AG10803 (cell line): ENCODE data around the gene ATR.
"Not testable (repeated sequence)": the region's sequence is repeated elsewhere in the genome, so short reads cannot be mapped to it uniquely, and the experiment has no call there.

Experiments used
- DNase-seq: peaks from one replicate; pipeline ENCODE4 v3.0.0; 2010; ENCODE audit warnings: low read depth
- H3K4me3 ChIP-seq: 2 replicates; pipeline ENCODE4 v1.5.1; 2011; ENCODE audit warnings: mild to moderate bottlenecking, low read length, control low read depth
- CTCF ChIP-seq: conservative IDR thresholded peaks from 2 replicates; pipeline ENCODE4 v1.5.1; 2011; ENCODE audit warnings: mild to moderate bottlenecking, low read length, control low read depth, inconsistent platforms

Gene ATR

GRCh38 chr3:142447301-142447851, 131.2 kb downstream of the ATR start:
- H3K4me3 ChIP-seq = peak overlapping the region; percentile 99
- DNase-seq = peak; percentile 52
- no peak for TF ChIP-seq CTCF

DNA sequence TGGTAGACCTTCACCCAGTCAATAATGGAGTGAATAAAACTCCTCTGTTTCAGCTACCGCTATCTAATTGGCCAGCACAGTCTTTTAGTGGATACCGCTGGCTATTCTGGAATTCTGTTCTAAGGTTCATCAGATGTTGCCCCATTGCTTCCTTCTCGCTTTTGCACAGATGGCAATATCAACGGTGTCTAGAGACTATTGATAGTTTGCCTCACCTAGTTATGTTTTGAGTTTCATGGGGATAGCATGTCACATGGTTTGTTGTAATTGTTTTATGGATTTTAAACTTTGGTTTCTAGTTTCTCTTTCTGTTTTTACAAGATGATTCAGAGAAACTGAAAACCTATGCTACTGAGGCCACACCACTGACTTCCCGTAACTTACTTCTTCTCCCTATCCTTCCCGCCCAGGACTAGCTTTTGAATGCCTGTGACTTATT, 132.7 kb downstream of the ATR start:
- H3K4me3 ChIP-seq = peak overlapping the region; percentile 28
- peak; percentile 9 for DNase-seq
- no peak for TF ChIP-seq CTCF

GRCh38 chr3:142444343-142444742, 134.2 kb downstream of the ATR start:
- no peak for DNase-seq
- H3K4me3 ChIP-seq = no peak overlapping the region
- TF ChIP-seq CTCF = no peak

DNA sequence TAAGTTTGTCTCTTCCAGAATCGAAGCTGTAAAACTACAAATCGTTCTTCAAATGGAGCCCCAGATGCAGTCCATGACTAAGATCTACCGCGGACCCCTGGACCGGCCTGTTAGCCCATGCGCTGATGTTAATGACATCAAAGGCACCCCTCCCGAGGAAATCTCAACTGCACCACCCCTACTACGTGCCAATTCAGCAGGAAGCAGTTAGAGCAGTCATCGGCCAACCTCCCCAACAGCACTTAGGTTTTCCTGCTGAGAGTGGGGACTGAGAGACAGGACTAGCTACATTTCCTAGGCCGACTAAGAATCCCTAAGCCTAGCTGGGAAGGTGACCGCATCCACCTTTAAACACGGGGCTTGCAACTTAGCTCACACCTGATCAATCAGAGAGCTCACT, 135.5 kb downstream of the ATR start:
- not testable (repeated sequence) for H3K4me3 ChIP-seq, DNase-seq

GRCh38 chr3:142439499-142440220, 138.9 kb downstream of the ATR start:
- not testable (repeated sequence) for H3K4me3 ChIP-seq, DNase-seq

DNA sequence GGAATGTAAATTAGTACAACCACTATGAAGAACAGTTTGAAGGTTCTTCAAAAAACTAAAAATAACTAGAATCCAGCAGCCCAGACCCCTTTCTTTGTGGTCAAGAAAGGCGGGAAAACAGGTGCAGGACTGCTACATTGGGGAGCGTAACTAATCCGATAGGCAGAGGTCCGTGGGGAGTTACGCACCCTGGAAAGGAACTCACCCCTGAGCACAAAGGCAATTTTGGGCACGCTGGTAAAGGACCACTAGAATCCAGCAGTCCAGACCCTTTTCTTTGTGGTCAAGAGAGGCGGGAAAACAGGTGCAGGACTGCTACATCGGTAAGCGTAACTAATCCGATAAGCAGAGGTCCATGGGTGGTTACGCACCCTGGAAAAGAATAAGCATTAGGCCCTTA, 140.4 kb downstream of the ATR start:
- DNase-seq, H3K4me3 ChIP-seq: not testable (repeated sequence)

DNA sequence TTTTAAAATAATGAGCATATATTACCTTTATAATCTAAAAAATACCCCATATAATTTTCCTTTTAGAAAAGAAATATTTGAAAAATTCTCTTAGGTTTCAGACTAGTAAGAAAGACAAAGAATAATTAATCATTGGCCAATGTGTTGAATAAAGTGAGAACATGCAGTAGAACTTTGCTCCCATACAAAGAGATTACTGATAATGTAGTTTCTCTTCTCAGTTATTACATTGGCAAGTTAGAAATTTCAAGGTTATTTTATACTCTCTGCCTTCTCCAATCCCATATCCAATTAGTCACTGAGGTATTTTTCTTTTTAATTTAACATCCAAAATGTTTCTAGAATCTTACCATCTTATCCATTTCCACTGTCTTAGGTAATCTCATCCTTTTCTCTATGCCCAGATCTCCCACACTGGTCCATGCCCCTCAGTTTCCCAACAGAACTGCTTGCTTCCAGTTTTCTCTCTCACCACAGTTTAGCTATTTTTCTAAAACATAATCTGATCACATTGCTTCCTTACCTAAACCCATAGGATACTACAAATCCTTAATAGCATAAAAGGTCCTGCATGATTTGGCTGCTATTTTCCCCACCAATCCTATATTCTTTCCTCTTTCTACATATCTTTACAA, 141.5 kb downstream of the ATR start:
- DNase-seq = no peak
- no peak overlapping the region for H3K4me3 ChIP-seq
- TF ChIP-seq CTCF = no peak

DNA sequence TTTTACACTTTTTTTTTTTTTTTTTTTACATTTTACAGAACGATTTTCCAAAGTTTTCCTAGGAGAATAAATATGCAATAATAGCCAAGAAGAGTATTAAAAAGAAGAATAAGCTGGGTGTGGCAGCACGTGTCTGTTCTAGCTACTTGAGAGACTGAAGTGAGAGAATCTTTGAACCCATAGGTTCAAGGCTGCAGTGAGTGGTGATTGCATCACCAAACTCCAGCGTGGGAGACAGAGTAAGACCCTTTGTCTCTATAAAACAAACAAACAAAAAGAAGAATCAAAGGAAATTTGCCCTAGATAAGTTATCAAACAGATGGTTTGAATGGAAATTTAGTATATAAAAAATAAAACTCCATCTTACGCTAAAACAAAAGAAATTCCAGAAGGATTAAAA, 144.0 kb downstream of the ATR start:
- no peak for TF ChIP-seq CTCF
- no peak overlapping the region for H3K4me3 ChIP-seq
- DNase-seq = no peak
